CD1c-positive myeloid dendritic cell (primary cell): Measurements from ENCODE around the gene SETD3.

Source experiments
- DNase-seq: peaks from one replicate; pipeline ENCODE4 v3.0.0-alpha.2; 2016; ENCODE audit errors: extremely low spot score

The SETD3 gene

DNA sequence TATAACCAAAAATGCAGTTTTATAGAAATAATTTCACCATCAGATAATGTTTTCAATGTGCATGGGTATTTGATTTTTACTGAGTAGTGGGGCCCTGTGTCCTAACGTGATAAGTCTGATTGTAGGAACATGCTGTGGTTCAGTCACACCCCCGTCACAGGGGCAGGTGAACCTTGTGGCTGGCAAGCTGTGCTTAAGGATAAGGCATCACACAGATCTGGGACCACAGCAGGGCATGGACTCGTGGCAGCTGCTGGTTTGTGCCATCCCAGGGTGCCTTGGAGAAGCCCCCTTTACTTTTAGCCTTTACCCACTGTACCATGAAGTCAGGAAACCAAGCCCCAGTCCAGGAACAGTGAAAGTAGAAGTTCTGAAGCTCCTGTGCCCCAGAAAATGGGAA, 17.2 kb upstream of the SETD3 start:
- no peak for DNase-seq

DNA sequence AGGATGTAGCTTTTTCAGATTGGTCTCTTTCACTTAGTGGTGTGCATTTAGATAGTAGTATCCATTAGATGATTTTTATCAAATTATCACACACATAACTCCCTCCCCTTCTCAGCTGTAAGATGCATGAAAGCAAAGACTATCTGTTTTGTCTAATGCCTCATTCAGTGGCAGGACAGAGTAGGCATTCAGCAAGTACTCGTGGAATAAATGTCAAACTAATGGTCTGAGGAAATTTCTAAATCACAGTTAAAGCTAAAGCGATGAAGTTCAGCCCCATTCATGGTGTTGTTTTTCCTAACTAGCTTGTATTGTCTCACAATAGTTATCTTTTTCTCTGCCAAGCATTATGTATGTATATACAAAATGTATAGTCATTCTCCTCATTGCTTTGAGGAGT, 16.7 kb upstream of the SETD3 start:
- DNase-seq, result no peak

GRCh38 chr14:99484106-99484505, 3.4 kb upstream of the SETD3 start:
- DNase-seq, result no peak

DNA sequence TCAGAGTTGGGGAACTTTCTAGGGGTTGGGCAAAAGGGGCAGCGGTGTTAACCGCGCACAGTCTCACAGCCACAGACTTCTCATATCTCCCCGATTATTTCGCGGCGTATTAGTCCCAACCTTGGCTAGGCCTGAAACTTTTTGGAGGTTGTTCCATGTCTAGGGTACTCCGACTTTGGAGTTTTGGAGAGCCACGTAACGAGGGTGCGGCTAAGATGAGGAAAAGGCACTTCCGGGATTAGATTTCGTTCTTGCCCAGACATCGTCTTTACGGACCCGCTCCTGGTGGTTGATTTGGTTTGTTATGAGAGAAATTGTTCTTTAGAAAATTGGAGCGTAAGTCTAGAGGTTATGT, 1.1 kb upstream of the SETD3 start:
- peak; percentile 57 for DNase-seq

DNA sequence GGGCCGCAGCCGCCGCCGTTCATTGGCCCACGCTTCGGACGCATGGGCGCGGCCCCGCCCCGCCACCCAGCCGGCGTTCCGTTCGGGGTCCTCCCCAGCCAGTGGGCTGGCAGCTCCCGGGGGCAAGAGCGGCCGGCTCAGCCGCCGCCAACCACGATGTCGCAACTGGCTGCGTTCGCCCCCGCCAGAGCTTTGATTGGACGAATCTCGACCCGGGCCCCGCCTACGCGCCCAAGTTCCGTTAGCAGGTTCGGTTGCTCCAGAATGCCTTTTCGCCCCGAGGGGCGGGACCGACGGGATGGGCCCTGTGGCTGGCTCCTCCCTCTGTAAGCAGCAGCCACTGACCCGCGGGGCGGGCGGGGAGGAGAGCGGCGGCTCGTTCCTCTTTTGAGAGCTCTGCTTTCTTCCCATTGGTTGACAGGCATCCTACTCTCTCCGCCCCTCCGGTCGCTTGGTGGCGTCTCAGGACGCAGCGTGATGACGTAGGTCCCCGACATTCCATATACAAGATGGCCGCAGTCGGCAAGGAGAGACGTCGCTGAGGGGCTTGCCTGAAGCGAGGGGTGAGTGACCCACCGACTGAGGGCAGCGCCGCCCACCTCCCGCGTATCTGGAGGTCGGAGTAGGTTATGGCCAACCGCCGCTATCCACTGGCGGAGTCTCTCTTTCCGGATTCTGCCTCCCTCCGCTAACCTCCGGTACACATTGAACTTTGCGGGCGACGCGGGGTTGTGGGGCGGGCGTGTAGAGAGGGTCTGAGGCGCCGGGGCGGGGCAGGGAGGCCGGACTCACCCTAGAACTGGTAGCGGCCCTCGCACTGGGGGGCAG, 472 bp upstream of the SETD3 start, which contains the start of gene CCNK:
CCNK (plus strand) TSS at position 493 of the 828 bp plus-strand sequence. CDS start 11,269 bp downstream, outside the sequence.
- DNase-seq, result peak; percentile 100

- DNase-seq, result no peak
These were observed 1.3 kb downstream of the SETD3 start for GRCh38 chr14:99479160-99479905.

- DNase-seq, result no peak
These were observed 2.5 kb downstream of the SETD3 start for GRCh38 chr14:99478128-99478527.

DNA sequence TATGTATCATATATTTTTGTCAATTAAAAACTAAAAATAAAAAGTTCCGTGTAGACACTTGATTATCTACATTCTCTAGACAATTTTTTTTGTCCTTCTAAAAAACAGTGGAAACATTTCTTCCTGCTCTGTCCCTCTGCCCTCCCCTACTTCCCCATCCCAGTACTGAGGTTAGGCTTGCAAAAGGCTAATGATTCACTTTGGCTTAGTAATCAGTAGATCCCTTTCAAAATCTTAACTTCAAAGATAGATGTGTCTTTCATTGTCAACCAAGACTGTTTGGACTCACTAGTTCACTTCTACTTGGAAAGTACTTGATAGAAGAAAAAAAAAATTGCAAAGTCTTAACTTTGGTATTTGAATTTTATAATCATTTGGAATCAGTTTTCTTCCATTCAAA, 3.8 kb downstream of the SETD3 start:
- DNase-seq, result peak; percentile 72

DNA sequence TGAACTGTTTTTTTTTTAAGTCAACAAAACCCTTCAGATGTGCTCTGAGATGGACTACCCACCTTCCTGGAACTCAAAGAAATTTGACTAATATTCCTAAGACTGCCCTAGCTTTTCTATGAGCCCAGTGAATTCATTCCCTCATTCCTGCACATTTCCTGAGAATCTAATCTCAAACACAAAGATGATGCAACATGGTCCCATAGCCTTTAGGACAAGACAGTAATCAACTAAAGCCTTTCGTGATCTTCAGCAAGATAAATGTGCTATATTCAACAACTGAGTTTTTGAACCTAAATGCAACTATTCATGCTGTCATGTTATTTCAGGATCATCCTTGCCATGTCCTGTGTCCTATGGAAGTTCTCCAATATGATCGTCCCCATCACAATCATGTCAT, 5.0 kb downstream of the SETD3 start:
- no peak for DNase-seq

GRCh38 chr14:99475179-99475578, 5.5 kb downstream of the SETD3 start:
- DNase-seq, result no peak

- no peak for DNase-seq
These were observed 7.2 kb downstream of the SETD3 start for GRCh38 chr14:99473458-99473857.

DNA sequence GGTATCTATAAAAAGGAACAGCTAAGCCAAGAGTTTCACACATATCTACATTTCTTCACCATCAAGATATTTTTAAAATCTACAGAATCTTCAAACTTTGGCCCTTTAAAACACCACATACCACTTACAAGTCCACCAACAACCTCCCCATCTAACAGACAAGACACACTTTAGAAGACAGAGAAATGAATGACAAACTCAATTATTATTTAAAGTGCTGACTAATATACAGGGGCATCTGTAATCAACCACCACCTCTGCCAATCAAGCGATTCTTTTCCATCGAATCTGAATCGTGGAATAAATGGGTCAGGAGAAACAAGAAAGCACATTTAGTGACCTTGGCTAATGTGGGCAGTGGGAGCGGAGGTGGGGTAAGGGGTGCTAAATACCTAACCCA, 7.7 kb downstream of the SETD3 start:
- DNase-seq, result no peak

DNA sequence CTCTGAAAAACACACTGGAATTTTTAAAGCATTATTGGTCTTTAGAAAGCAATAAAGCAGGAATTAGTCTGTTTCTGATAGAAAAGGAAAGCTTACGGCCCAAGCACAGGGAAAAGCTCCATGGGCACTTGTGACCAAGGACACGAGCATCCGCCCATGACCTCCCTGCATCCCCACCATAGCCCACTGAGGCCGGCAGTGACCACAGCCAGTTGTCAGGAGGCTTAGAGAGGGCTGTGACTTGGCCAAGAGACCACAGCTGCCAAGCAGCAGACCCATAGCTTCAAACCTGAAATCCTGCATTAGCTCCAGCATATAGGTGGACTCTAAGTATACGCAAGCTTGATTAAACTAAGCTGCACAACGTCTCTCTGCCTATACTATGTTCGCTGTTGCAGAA, 8.9 kb downstream of the SETD3 start:
- no peak for DNase-seq

DNA sequence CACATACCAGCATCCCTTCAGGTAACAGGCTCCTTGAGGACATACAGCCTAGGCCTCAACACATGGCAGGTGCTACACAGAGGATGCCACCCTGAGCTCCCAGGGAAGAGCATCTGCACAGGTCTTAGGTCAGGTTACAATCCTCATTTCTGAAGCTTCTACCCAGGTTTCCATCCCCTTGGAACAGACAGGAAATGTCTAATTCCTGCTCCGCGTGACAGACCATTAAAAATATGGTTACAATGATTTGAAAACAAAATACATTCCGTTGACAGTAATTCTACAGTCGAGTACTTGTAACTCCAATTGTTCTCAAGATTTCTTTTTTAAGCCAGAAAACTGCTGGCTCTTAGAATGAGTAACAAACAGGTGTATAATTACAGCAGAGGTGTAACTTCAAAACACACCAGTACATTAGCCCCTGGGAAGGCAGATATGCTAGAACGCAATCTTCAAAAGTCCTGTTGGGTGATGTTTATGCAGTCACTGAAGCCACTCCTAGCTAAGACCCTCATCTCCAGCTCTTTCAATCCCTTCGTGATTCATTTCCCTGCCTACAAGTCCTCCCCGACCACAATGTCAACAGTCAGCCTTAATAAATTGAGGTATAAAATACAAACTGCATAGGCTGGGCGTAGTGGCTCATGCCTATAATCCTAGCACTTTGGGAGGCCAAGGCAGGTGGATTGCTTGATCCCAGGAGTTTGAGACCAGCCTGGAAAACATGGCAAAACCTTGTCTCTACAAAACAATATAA, 11.6 kb downstream of the SETD3 start:
- DNase-seq, result no peak

DNA sequence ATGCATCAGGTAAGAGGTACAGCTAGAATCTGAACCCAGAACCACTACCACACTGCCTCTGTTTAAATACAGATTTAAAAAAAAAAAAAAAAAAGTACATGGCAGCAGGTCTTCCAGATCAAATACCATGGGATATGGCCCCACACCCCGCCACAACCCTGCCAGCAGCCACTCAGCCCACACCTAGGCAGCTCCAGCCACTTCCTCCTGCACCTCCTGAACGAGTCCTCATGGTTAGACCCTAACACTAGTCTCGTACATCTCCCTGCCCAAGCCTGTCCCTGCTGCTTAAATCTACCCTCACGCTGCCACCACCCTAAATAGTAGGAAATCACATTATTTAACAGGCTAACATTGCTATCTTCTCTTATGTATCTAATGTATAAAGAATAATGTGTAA, 12.6 kb downstream of the SETD3 start:
- DNase-seq, result no peak

- no peak for DNase-seq
These were observed 13.2 kb downstream of the SETD3 start for GRCh38 chr14:99467336-99468078.

GRCh38 chr14:99466758-99467157, 13.9 kb downstream of the SETD3 start:
- DNase-seq, result no peak

DNA sequence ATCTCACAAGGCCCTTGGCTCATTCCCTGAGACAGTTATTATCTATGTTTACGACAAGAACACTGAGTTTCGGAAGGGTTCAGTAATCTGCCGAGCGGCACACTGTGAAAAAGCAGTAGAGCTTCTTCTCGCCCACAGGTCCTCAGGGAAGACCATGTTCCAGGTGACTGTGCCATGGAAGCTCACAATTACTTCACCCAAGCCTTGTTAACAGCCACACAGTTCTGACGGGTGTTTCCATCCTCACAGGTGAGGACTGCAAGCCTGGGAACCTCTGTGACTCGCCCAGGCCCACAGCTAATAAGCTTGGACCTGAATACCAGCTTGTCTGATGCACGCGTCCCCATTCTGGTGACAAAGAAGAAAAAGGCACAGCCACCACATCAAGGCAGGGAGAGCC, 15.4 kb downstream of the SETD3 start:
- DNase-seq, result no peak

DNA sequence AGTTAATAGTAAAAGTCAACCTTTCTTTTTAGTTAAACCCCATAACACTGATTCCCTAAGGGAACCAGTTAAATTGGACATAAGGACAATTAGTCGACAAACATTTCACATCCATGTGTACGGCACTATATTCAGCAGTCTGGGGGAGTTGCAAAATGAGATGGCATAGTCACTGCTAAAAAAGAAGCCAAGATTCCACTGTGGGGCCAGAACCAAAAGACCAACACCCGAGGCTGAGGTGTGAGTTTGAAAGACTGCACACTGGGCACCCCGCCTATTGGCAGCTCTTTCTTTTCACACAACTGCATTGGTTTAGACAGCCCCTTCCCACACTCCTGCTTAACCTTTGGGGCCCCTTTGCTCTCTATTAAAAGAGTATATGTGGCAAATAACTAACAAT, 16.7 kb downstream of the SETD3 start:
- no peak for DNase-seq

DNA sequence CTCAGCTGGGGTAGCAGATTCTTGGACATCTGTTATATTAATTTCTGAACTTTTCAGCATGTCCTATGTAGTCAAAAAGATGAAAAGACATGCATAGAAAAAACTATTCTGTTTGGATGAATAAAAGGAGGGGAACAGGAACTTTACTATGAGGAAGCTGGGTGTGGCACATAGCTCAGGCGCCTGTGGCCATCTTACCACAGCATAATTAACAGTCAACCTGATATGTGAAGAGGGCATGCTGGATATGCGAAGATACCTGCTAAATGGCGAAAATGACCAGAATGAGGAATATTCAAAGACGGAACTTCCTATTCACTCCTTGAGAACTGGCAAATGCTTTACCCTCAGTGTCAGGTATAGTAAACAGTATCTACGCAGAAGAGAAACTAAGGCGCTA, 18.4 kb downstream of the SETD3 start:
- no peak for DNase-seq

DNA sequence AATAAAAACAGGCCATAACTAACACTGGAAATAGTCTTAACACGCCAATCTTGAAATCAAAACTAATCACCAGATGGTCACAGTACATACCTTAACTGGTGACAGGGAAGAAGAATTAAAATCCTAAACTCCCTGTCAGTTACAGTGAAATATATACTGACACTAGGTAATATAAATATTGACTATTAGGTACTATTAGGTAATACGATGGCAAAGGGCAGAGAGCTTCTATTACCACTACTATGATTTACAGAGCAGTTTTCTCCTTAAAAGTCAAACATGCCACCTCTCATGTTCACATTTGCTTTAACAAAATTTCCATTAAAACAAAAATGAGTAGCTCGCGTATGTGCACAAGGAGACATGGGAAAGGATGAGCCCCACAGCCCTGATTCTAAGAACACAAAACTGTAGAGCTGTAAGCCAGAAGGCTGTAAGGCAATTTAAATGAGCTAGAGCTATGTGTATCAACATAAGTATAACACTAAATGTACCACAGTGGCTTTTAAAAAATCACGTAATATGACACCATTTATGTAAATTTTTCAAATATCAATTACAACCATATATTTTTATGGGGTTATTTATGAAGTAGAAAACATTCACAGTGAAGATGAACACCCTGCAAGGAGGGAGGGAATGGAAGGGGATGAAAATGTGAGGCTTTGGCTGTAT, 19.1 kb downstream of the SETD3 start:
- DNase-seq, result no peak
